GM10847 (cell line): ENCODE results near the gene WDR36.

Source experiments
- POLR2A ChIP-seq: IDR thresholded peaks from 2 replicates; pipeline ENCODE4 v1.6.1; 2011; ENCODE audit not compliant: insufficient read length; ENCODE audit errors: extremely low read depth

The WDR36 gene

GRCh38 chr5:111076091-111076490 is 16.1 kb upstream of the WDR36 start:
- TF ChIP-seq POLR2A, result no peak

GRCh38 chr5:111077678-111078077 is 14.5 kb upstream of the WDR36 start:
- no peak for TF ChIP-seq POLR2A

DNA sequence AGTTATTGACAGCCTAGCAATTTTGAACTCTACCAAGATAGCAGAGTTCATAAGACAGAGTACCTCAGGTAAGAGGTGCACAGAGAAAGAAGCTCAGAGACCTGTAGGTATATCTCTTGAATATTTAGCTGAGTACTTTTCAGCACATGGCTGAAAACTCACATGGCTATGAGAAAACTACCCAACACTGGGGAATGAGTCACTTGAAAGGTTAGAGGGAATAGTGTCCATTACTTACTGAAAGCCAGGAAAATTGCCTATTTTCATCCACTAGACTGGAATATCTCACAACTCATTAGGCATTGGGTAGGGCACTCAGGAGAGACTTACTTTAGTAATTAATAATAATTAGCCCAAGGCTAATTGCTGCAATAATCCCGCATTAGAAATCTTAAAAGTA is 12.3 kb upstream of the WDR36 start:
- TF ChIP-seq POLR2A, result no peak

- no peak for TF ChIP-seq POLR2A
These were observed 8.8 kb upstream of the WDR36 start for GRCh38 chr5:111083323-111083722.

GRCh38 chr5:111095982-111096381 is 3.8 kb downstream of the WDR36 start:
- TF ChIP-seq POLR2A, result no peak

DNA sequence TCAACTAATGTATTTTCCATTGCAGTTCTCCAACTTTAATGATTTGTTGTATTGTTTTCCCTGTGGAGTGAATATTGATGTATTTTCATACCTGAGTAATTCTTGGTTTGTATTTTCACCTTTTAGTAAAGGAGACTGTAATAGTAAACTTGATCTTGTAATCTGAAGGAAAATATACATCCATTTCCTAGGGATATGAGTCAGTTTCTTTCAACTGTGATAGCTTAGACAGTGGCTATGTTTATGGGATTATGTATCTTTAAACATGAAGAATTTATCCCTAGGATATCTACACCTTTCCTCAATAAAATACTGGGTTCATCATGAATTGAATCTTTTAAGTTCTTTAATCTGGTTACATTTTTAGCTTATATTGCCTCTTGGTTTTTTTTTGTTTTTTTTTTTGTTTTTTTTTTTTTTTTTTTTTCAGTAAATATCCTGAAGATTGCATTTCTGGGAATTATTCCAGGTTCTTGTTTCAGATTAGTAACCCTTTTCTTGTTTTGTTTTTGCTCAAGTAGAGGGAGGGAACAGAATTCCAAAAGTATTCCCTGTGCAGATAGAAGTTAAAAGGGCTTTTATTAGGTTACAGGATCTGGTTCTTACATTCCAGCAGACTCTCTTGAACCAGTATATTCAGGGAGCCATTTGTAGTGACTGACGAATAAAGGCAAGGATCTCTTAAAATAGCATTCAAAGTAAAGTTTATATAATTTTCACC is 7.1 kb downstream of the WDR36 start:
- no peak for TF ChIP-seq POLR2A

DNA sequence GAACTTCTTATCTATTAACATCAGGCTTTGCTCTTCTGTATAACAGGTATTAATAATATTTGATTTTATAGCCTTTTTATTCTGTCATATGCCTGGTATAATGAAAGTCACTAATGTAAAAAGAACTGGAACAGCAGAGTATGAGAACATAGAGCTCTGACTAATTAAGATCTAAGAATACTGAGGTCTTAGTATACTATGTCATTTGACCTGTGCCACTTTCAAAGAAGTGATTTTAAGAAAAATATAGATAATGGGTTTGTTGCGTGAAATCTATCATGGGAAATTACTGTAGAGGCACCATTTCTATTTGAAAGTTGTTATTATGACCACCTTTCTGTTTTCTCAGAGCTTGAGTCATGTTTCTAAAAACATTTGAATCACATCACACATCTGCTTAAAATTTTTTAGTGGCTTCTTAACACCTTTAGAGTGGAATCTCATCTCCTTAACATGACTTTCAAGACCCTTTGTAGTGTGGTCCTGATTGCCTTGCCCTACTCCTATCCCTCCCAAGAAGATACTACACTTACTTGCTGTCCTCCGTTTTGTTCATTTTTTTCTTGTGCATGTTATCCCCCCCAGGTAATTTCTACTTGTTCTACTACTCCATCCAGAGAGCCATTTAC is 14.3 kb downstream of the WDR36 start:
- no peak for TF ChIP-seq POLR2A

DNA sequence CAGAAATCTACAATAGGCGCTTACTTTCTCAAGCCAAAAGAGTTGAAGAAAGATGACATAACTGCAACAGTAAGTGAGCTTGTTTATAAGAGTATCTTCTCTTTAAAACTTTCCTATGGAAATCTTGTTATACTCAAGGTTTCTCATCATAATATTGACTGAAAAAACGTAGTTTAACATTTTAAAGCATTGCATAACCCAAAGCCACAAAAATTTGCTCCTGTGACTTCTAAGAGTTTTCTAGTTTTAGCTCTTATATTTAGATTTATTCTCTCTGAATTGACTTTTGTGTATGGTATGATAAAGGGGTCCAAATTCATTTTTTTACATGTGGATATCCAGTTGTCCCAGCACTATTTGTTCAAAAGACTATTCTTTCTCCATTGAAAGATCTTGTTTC is 15.2 kb downstream of the WDR36 start:
- no peak for TF ChIP-seq POLR2A

- TF ChIP-seq POLR2A, result no peak
These were observed 19.8 kb downstream of the WDR36 start for GRCh38 chr5:111111956-111112355.

- TF ChIP-seq POLR2A, result no peak
These were observed 21.5 kb downstream of the WDR36 start for GRCh38 chr5:111113678-111114077.

DNA sequence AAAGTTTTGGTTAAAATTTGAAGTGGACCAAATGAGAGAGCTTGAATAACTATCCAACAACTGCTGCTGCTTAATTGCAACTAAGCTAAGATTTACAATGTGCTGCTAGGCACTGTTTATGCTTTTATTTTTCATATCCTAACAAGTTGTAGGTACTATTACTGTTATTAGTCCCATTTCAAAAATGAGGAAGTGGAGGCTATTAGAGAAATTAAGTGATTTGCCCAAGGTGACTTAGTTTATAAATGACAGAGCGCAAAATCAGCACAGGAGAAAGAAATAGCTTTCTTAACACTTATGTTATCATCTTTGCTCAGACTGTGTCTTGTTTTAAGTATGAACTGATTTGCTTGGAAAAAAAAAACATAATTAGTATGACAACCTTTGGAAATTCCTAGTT is 23.1 kb downstream of the WDR36 start:
- TF ChIP-seq POLR2A, result no peak

GRCh38 chr5:111116550-111116949 is 24.4 kb downstream of the WDR36 start:
- no peak for TF ChIP-seq POLR2A

DNA sequence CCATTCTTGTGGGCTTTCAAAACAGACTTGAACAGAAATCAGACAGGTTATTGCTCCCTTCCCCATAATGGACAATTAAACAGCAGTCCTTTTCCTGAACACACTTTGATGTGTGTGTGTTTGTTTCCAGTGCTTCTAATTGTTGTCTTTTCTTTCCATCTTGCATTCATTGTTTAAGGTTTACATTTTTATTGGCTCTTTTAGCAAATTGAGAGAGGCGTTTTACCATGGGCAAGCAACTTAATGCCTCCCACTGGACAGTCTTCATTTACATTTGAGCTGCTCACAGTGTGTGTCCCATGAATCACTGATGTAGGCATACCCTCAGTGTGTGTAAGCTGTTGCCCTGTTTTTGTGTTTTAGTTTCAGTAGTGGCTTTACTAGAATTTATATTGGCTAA is 25.0 kb downstream of the WDR36 start:
- no peak for TF ChIP-seq POLR2A

DNA sequence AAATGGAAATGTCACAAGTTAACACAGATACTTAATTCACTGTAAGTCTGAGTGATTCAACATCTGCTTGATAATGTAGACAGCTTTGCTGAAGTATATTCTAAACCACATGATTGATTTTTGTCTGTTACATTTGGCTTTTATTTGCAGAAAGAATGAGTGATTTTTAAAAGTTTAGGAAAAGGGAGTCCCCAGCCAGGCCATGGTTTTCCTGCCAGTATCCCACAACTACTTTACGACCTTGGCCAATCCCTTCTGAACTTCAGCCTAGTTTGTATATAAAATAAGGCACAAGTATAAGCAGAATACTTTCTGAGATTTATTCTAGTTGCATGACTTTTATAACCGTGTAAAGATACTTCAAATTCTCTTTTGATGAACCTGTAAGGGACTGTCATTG is 27.1 kb downstream of the WDR36 start:
- TF ChIP-seq POLR2A, result no peak

GRCh38 chr5:111119856-111120255 is 27.7 kb downstream of the WDR36 start:
- no peak for TF ChIP-seq POLR2A

- TF ChIP-seq POLR2A, result no peak
These were observed 28.8 kb downstream of the WDR36 start for GRCh38 chr5:111120911-111121310.

DNA sequence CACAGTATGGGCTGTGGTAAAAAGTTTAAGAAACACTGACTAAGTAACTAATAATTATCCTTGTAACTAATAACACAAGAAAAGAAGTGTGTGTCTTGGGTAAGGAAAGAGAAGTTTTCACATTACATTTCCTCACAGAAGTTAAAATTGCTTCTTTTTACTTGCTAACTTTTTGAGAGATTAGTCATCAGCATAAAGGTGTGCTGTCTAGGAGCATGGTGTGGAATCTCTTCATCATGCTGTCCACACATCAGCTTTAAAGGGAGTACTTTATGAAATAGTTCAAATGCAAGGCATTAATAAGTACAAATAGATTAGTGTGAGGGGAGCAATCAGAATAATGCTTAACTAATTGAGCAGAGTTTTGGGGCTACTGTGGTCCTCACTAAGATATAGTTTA is 29.8 kb downstream of the WDR36 start:
- no peak for TF ChIP-seq POLR2A
